AG10803 (cell line): Measurements from ENCODE around the gene MKI67.

Source experiments
- DNase-seq: peaks from one replicate; pipeline ENCODE4 v3.0.0; 2010; ENCODE audit warnings: low read depth
- H3K4me3 ChIP-seq: 2 replicates; pipeline ENCODE4 v1.5.1; 2011; ENCODE audit warnings: mild to moderate bottlenecking, low read length, control low read depth
- TF ChIP-seq, protein P1 (sequence below): conservative IDR thresholded peaks from 2 replicates; pipeline ENCODE4 v1.5.1; 2011; ENCODE audit warnings: mild to moderate bottlenecking, low read length, control low read depth, inconsistent platforms

The MKI67 gene

DNA sequence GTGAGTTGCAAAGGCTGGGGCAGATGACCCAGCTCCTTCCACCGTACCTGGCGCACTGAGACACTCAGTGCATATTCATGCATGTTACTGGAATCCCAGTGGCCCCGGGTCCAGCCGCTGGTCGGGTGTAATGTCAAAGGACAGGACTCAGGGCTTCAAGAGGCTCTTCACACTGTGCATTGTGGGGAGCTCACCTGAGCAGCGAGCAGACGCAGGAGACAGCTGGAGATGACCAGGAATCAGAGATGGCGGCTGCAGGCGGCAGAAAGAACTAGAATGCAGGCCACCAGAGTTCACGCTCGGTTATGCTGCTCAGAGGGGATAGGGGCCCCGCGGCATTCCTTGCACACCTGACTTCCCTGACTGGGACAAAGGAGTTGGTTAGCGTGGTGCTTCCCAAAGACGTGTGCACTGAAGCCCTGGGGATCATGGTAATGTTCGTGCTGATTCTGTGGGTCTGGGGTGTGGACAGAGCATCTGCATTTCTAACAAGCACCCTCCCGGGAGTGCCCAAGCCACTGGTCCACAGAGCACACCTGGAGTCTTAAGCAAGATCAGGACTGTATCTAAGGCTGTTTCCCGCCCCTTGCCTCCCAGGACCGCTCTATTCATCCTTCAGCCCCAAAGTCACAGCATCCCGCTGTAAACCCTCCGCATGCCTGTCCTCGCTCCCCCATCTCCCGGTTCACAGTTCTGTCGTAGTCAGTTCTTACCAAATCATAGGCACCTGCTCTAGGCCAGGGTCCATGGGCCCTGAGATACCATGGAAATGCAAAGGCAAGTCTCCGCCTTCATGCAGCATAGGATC, 71.0 kb downstream of the MKI67 start:
- no peak overlapping the region for H3K4me3 ChIP-seq
- TF ChIP-seq, protein P1, sequence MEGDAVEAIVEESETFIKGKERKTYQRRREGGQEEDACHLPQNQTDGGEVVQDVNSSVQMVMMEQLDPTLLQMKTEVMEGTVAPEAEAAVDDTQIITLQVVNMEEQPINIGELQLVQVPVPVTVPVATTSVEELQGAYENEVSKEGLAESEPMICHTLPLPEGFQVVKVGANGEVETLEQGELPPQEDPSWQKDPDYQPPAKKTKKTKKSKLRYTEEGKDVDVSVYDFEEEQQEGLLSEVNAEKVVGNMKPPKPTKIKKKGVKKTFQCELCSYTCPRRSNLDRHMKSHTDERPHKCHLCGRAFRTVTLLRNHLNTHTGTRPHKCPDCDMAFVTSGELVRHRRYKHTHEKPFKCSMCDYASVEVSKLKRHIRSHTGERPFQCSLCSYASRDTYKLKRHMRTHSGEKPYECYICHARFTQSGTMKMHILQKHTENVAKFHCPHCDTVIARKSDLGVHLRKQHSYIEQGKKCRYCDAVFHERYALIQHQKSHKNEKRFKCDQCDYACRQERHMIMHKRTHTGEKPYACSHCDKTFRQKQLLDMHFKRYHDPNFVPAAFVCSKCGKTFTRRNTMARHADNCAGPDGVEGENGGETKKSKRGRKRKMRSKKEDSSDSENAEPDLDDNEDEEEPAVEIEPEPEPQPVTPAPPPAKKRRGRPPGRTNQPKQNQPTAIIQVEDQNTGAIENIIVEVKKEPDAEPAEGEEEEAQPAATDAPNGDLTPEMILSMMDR: no peak
- no peak for DNase-seq

DNA sequence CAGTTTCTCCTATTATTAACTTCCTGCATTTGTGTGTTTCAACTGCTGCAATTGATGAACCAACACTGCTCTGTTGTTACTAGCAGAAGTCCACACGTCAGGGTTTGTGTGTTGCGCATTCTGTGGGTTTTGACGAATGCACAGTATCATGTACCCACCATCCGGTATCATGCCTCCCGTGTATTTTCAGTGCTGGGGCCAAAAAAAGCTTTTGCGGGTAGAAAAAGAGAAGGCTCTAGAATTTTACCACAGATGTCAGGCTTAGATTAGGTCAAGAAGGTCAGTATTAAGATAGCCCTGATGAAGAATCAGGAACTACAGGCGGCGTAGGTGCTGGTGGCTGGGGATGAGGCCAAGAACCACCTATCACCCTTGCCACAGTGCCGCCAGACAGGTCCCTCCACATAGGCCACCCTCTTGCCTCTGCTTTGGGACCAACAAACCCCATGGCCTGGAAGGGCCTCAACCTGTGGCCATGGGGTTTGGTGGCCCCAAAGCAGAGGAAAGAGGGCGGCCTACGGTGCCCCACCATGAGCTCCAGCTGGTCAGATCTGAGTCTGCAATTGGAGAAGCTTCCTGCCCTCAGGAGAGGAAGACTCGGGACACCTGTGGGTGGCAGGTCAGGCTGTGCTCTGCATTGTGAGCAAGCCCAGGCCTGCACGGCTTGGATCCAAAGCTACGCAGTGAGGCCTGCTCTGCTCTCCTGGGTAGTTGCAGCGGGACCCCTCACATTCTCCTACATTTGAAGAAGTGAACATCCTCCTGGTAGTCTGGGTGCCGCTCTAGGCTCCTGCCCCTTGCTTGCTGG, 71.9 kb downstream of the MKI67 start:
- no peak overlapping the region for H3K4me3 ChIP-seq
- DNase-seq: no peak
- TF ChIP-seq, protein P1: no peak

DNA sequence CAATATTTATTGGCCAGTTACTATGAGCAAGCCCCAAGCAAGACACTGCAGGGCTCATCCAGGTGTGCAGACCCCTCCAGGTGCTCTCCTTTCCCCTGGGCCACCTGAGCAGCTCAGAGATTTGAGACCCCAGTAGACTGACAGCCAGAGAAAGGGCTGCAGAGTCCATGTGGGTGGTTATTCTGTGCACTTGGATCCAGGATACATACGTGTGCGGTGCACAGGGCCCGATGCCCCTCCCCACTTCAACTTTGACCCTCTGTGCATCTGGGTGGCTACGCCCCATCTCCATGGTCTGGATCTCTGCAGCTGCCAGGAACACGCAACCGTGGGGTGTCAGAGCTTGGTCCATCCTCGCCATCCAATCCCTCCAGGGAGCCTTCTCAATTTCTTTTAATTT, 72.9 kb downstream of the MKI67 start:
- H3K4me3 ChIP-seq: no peak overlapping the region
- DNase-seq: no peak
- TF ChIP-seq, protein P1: no peak

DNA sequence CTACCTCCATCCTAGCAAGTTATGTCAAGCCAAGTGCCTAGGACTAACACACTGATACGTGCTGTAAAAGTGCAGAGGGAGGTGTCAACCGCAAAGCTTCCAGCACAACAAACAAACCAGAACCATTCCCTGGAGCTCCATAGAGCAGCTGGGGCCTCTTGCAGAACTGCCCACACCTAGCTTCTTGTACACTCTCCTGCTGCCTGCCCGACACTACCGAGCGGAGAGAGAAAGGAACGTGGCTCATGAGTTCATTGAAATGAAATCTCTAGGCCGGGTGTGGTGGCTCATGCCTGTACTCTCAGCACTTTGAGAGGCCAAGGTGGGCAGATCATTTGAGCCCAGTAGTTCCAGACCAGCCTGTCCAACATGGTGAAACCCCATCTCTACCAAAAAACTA, 73.5 kb downstream of the MKI67 start:
- TF ChIP-seq, protein P1: no peak
- no peak overlapping the region for H3K4me3 ChIP-seq
- no peak for DNase-seq

DNA sequence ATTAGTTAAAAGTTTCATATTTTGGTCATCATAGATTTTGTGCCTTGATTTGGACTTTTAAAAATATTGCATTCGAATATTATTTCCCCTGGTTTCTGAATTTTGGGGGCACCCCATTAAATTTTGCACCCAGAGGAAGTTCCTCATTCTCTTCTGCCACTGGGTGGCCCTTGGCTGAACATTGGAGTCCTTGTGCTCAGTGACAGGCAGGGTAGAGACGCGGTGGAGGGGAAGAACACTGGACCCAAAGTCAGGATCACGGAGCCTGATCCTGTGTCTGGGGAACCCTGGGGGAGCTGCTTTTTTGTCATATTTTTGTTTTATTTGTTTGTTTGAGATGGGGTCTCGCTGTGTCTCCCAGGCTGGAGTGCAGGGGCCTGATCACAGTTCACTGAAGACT, 74.7 kb downstream of the MKI67 start:
- no peak for DNase-seq
- H3K4me3 ChIP-seq: no peak overlapping the region
- TF ChIP-seq, protein P1: no peak

DNA sequence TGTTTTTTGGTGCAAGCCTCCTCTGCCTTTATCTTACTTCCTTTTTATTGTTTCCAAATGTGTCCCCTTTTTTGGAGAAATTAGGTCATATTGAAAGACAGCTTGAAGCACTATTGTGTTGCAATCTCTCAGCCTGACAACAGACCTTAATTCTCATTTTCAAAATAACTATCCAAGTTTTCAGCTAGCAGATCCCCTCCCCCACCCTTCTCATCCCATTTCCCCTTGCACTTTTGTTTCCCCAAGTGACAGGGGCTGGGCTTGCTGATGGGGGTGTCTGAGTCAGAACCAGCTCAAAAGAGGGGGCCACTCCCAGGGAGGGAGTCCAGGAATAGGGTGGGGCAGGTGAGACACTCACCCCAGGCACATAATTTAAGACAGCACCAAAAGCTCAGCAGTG, 75.3 kb downstream of the MKI67 start:
- TF ChIP-seq, protein P1: no peak
- no peak overlapping the region for H3K4me3 ChIP-seq
- no peak for DNase-seq
